ENCODE data around the gene FADS3.

FADS3 gene

GRCh38 chr11:61913699-61914395, 22.5 kb upstream of the FADS3 start:
- DNase-seq (ENCODE audit: extremely low read depth in 1 of 2, low read depth in 1 of 2), result no peak

- no peak for DNase-seq (ENCODE audit: extremely low read depth in 1 of 2, low read depth in 1 of 2)
These were observed 21.8 kb upstream of the FADS3 start for GRCh38 chr11:61912991-61913698.

DNA sequence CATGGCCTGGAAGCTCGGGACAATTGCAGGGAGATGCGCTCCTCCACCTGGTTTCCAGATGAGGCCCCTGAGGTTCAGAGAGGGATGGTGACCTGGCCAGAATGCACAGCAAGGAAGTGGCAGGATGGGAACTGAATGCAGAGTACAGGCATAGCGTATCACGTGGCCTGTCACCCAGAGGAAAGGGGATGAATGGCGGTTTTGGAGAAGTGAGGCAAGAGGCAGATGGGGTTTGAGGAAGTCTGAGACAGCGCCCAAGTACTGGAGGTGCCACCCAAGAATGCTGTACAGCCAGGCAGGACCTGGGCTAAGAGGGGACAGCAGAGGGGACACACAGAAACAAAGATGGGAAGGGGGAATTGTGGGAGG, 21.2 kb upstream of the FADS3 start:
- DNase-seq (ENCODE audit: extremely low read depth in 1 of 2, low read depth in 1 of 2), result no peak

- DNase-seq (ENCODE audit: extremely low read depth in 1 of 2, low read depth in 1 of 2), result no peak
These were observed 20.6 kb upstream of the FADS3 start for GRCh38 chr11:61911701-61912529.

DNA sequence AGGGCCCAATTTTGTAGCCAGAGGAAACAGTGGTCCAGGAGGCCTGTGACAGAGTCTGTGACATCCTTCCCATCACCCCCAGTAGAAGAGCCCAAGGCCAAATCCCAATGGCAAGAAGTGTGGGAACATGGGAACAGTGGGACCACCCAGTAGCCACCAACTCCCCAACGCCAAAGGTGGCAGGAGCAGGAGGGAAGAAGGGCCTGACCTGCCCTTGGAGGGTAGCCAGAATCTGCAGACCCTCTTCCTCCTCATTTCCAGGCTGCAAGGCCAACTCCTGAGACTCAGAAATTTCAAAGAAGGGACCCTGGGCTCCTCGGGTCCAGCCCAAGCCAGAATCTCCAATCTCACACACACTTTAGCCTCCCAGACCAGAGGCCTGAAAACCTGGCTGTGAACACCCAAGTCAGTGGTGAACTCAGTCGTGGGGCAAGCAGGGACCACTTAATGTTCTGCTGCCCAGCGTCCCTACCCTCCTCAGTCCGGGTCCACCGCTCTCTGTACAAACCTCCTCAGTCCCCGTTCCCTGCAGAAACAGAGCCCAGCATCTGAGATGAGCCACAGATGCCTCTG, 19.9 kb upstream of the FADS3 start:
- DNase-seq (ENCODE audit: extremely low read depth in 1 of 2, low read depth in 1 of 2), result no peak

GRCh38 chr11:61910187-61911127, 19.1 kb upstream of the FADS3 start:
- no peak for DNase-seq (ENCODE audit: extremely low read depth in 1 of 2, low read depth in 1 of 2)

- DNase-seq (ENCODE audit: extremely low read depth in 1 of 2, low read depth in 1 of 2), result no peak
These were observed 17.5 kb upstream of the FADS3 start for GRCh38 chr11:61908730-61909316.

GRCh38 chr11:61907871-61908729, 16.8 kb upstream of the FADS3 start:
- DNase-seq (ENCODE audit: extremely low read depth in 1 of 2, low read depth in 1 of 2), result no peak

- no peak for DNase-seq (ENCODE audit: extremely low read depth in 1 of 2, low read depth in 1 of 2)
These were observed 15.9 kb upstream of the FADS3 start for GRCh38 chr11:61907282-61907681.

DNA sequence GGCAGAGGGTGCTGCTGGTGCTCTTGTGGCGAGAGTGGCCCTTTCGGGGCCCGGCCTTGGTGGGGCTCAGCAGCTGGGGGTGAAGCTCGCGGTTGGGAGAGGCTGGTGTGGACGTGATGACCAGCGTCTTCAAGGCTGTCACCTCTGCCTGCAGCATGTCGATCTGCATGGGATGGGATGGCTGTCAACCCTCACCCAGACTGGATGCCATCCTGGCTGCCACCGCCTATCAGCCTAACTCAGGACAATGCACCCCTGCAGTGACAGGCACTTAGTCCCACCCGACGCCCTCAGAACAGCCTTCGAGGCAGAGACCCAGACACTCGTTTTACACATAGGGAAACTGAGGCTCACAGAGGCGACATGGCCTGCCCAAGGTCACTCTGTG, 15.2 kb upstream of the FADS3 start:
- no peak for DNase-seq (ENCODE audit: extremely low read depth in 1 of 2, low read depth in 1 of 2)

DNA sequence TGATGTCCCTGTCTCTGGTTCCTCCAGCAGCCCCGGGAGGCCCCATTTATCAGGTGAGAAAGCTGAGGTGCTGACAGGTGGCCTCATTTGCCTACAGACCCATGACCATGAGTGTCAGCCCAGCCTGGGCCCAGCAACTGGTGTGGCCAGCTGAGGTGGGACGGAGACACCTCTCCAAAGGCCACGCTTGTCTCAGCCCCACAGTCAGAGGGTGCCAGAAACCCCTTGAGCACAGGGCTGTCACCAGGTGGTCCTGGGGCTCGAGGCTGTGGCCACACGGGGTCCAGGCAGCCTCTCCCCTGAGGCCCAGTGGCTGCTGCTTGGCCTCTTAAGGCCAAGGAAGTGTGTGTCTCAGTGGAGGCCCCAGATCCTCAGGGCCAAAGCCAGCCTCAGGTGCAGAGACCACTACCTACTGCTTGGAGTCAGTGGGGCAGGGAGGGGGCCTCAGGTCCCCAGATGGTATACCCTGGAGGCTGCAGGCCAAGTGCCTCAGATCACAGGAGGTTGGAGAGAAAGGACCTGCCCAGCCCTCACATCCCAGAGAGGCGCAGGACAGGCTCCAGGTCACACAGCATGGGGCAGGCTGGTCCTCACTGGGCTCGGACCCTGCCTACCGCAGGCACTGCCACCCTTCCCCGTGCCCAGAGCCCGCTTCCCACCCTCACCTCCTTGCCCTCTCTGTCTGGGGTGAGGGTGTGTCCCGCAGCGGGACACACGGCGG, 14.6 kb upstream of the FADS3 start:
- DNase-seq (ENCODE audit: extremely low read depth in 1 of 2, low read depth in 1 of 2), result no peak

DNA sequence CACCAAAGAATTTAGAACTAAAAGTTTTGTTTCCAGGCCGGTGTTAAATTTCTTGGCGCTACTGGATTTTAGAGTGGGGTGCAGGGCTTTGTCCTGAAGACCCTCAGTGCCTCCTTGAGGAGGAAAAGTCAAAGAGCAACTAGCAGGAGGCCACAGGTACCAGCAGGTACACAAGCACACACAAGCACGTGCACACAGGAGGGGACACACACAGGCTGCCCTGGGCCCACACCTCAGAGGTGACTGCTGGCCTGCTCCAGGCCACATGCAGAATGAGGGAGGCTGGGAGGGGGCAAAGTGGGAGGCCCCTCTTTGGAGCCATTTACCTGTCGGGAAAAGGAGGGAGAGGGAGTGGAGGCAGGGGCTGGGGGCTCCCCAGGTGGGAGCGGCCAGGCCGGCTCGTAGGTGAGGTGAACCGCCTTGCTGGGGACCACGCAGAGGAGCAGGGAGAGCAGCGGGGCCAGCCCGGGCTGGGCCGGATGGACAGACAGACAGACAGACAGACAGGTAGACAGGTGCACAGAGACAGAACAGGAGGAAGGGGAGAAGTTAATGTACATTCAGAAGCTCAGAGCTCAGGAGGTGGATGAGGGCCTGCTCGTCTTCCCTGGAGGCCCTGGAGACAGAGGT, 13.8 kb upstream of the FADS3 start:
- no peak for DNase-seq (ENCODE audit: extremely low read depth in 1 of 2, low read depth in 1 of 2)

DNA sequence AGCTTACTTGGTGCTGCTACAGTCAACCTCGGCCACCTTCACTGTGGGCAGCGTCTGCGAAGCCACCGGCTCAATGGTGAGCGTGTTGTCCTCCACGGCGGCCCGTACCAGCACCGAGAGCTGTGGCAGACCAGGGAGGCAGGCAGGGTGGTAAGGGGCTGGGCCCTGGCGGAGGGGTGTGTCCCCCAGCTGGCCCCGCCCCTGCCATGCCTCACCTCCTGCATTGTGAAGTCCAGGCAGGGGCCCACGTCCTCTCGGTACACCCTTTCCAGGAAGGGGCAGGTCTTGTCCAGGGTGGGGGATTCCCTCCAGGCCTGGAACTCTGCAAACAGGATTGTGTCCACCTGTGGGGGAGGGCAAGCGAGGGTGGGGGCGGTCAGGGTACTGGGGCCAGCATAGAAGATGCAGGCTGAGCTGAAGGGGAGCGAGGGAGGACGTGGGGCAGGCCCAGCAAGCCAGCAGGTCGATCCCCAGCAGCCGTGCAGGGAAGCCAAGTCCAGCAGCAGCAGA, 13.2 kb upstream of the FADS3 start:
- no peak for DNase-seq (ENCODE audit: extremely low read depth in 1 of 2, low read depth in 1 of 2)

- no peak for DNase-seq (ENCODE audit: extremely low read depth in 1 of 2, low read depth in 1 of 2)
These were observed 12.5 kb upstream of the FADS3 start for GRCh38 chr11:61903845-61904244.

- DNase-seq (ENCODE audit: extremely low read depth in 1 of 2, low read depth in 1 of 2), result no peak
These were observed 11.0 kb upstream of the FADS3 start for GRCh38 chr11:61902313-61902712.

GRCh38 chr11:61901397-61901796, 10.1 kb upstream of the FADS3 start:
- DNase-seq (ENCODE audit: extremely low read depth in 1 of 2, low read depth in 1 of 2), result no peak

GRCh38 chr11:61900251-61900650, 8.9 kb upstream of the FADS3 start:
- no peak for DNase-seq (ENCODE audit: extremely low read depth in 1 of 2, low read depth in 1 of 2)

Measured in activated CD8-positive, alpha-beta memory T cell treated with anti-CD3 and anti-CD28 coated beads for 1 hour (primary cell).